Measurements from ENCODE around the gene CAMSAP2. TPM values are rescaled to one million over a fixed set of nuclear protein-coding genes. Genes with fewer than 3 reads are reported as not detected.
A peak's percentile ranks its signal among the peaks of the same experiment; 100 is the strongest.

CAMSAP2 gene
- total RNA-seq, 1 donor from 2014 or later = 43.9 TPM

GRCh38 chr1:200708769-200709168 lies 29.9 kb upstream of the CAMSAP2 start:
- Histone ChIP-seq H3K27ac (no peak overlapping the region), H3F3A (ENCODE audit: low read depth) (no peaks in the 10 kb centered on the region), H4K20me1 (ENCODE audit: low read depth) (no peaks in the 10 kb centered on the region), H3K36me3 (no peaks in the 10 kb centered on the region), H3K9me3 (ENCODE audit: low read depth) (no peaks in the 10 kb centered on the region), H2AFZ (replicated peaks) (no peak overlapping the region), H3K4me1 (no peaks in the 10 kb centered on the region), H3K4me3 (no peak overlapping the region), H3K9ac (no peak overlapping the region), H3K79me2 (ENCODE audit: low read depth) (no peaks in the 10 kb centered on the region), H3K4me2 (no peak overlapping the region), H3K27me3 (no peaks in the 10 kb centered on the region)
- H3K9me3 Mint-ChIP-seq = no peaks in the 10 kb centered on the region
- no peak for DNase-seq (ENCODE audit: low spot score)
- no peak for TF ChIP-seq EZH2phosphoT487 (IDR thresholded peaks at IDR 0.05)
- no peak for TF ChIP-seq CTCF (IDR thresholded peaks at IDR 0.05)
- TF ChIP-seq EZH2 (IDR thresholded peaks at IDR 0.05) = no peak
- peaks cover 9% of the 10 kb centered on the region for H3K4me1 Mint-ChIP-seq
- H3K4me3 Mint-ChIP-seq = no peak overlapping the region
- no peak overlapping the region for H3K27ac Mint-ChIP-seq
- peaks cover 3% of the 10 kb centered on the region for H3K27me3 Mint-ChIP-seq (ENCODE audit: insufficient read depth, low read depth)
- H3K36me3 Mint-ChIP-seq = no peaks in the 10 kb centered on the region

- H3K4me3 Mint-ChIP-seq = no peak overlapping the region
Observed at GRCh38 chr1:200710166-200710565, 28.5 kb upstream of the CAMSAP2 start.

GRCh38 chr1:200714504-200715187 lies 24.0 kb upstream of the CAMSAP2 start:
- no peak for TF ChIP-seq EZH2phosphoT487 (IDR thresholded peaks at IDR 0.05)
- no peak for TF ChIP-seq EZH2 (IDR thresholded peaks at IDR 0.05)
- no peak for TF ChIP-seq CTCF (IDR thresholded peaks at IDR 0.05)
- Mint-ChIP-seq H3K27ac (no peak overlapping the region), H3K4me1 (peaks cover 9% of the 10 kb centered on the region), H3K36me3 (no peaks in the 10 kb centered on the region), H3K9me3 (no peaks in the 10 kb centered on the region), H3K27me3 (ENCODE audit: insufficient read depth, low read depth) (peaks cover 2% of the 10 kb centered on the region), H3K4me3 (no peak overlapping the region)
- no peak overlapping the region for H3K4me3 ChIP-seq
- H2AFZ ChIP-seq (replicated peaks) = no peak overlapping the region
- no peak for DNase-seq (ENCODE audit: low spot score)
- no peaks in the 10 kb centered on the region for H4K20me1 ChIP-seq (ENCODE audit: low read depth)
- H3K79me2 ChIP-seq (ENCODE audit: low read depth) = no peaks in the 10 kb centered on the region
- no peaks in the 10 kb centered on the region for H3K9me3 ChIP-seq (ENCODE audit: low read depth)
- H3K4me1 ChIP-seq = no peaks in the 10 kb centered on the region
- H3K9ac ChIP-seq = no peak overlapping the region
- no peaks in the 10 kb centered on the region for H3F3A ChIP-seq (ENCODE audit: low read depth)
- no peaks in the 10 kb centered on the region for H3K27me3 ChIP-seq
- no peak overlapping the region for H3K27ac ChIP-seq
- H3K4me2 ChIP-seq = no peak overlapping the region
- no peaks in the 10 kb centered on the region for H3K36me3 ChIP-seq

More at GRCh38 chr1:200710166-200710565, 28.5 kb upstream of the CAMSAP2 start:
- DNase-seq (ENCODE audit: low spot score) = no peak
- no peak for TF ChIP-seq CTCF (IDR thresholded peaks at IDR 0.05)
- no peak for TF ChIP-seq EZH2phosphoT487 (IDR thresholded peaks at IDR 0.05)
- no peak for TF ChIP-seq EZH2 (IDR thresholded peaks at IDR 0.05)
- Mint-ChIP-seq H3K4me1 (peaks cover 9% of the 10 kb centered on the region), H3K9me3 (no peaks in the 10 kb centered on the region), H3K36me3 (no peaks in the 10 kb centered on the region), H3K27me3 (ENCODE audit: insufficient read depth, low read depth) (peaks cover 3% of the 10 kb centered on the region), H3K27ac (peak overlapping the region; percentile 21)
- no peaks in the 10 kb centered on the region for H4K20me1 ChIP-seq (ENCODE audit: low read depth)
- no peaks in the 10 kb centered on the region for H3F3A ChIP-seq (ENCODE audit: low read depth)
- peak overlapping the region; percentile 3 for H3K4me2 ChIP-seq
- no peak overlapping the region for H2AFZ ChIP-seq (replicated peaks)
- no peak overlapping the region for H3K4me3 ChIP-seq
- H3K27ac ChIP-seq = no peak overlapping the region
- H3K27me3 ChIP-seq = no peaks in the 10 kb centered on the region
- H3K4me1 ChIP-seq = no peaks in the 10 kb centered on the region
- no peaks in the 10 kb centered on the region for H3K79me2 ChIP-seq (ENCODE audit: low read depth)
- no peaks in the 10 kb centered on the region for H3K36me3 ChIP-seq
- H3K9ac ChIP-seq = no peak overlapping the region
- H3K9me3 ChIP-seq (ENCODE audit: low read depth) = no peaks in the 10 kb centered on the region

Data from neural progenitor cell (in vitro differentiated cells).